ENCODE measurements around the gene METTL22.

Gene METTL22

DNA sequence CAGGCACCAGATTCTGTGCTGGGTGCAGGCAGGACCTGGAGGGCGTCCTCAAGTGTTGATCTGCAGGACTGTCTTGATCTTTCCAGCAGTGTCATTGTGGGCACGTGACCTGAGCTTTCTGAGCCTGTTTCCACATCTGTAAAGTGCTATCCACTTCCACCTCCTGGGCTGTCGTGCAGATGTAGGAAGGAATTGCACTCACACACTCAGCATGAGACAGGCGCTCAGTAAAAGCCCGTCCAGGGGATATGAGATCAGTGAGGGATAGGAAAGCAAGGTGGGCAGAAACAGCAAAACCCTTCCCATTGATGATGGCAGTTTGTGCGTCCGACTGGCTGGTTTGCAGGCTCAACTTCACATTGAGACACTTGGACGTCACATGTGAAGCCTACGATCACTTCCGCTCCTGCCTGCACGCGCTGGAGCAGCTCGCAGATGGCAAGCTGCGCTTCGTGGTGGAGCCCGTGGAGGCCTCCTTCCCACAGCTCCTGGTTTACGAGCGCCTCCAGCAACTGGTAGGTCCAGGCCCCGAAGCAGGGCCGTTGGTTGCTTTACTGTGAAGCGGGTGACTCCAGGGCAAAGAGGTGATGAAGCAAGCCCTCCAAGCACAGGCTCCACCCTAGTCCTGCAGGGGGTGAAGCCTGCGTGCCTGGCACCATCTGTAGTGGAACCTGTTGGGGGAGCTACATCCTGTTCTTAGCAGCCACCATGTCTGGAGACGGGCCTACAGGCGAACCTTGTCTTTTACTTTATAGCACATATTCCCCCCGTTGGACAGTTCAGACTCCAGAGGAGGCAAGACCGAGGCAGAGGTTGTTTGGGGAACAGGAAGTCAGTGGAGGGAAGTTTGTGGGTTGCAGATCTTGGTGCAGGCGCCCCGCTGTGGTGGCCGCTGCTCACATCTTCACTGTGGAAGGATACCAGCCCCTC is 23.0 kb downstream of the METTL22 start:
- TF ChIP-seq GABPA (IDR thresholded peaks at IDR 0.05; ENCODE audit: low read depth), result peak; percentile 51; the same call in 1 of the 2 replicates
- TF ChIP-seq, protein P1, sequence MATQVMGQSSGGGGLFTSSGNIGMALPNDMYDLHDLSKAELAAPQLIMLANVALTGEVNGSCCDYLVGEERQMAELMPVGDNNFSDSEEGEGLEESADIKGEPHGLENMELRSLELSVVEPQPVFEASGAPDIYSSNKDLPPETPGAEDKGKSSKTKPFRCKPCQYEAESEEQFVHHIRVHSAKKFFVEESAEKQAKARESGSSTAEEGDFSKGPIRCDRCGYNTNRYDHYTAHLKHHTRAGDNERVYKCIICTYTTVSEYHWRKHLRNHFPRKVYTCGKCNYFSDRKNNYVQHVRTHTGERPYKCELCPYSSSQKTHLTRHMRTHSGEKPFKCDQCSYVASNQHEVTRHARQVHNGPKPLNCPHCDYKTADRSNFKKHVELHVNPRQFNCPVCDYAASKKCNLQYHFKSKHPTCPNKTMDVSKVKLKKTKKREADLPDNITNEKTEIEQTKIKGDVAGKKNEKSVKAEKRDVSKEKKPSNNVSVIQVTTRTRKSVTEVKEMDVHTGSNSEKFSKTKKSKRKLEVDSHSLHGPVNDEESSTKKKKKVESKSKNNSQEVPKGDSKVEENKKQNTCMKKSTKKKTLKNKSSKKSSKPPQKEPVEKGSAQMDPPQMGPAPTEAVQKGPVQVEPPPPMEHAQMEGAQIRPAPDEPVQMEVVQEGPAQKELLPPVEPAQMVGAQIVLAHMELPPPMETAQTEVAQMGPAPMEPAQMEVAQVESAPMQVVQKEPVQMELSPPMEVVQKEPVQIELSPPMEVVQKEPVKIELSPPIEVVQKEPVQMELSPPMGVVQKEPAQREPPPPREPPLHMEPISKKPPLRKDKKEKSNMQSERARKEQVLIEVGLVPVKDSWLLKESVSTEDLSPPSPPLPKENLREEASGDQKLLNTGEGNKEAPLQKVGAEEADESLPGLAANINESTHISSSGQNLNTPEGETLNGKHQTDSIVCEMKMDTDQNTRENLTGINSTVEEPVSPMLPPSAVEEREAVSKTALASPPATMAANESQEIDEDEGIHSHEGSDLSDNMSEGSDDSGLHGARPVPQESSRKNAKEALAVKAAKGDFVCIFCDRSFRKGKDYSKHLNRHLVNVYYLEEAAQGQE (IDR thresholded peaks at IDR 0.05; ENCODE audit: insufficient replicate concordance, low read depth), result peak; percentile 43
- TF ChIP-seq, protein P2, sequence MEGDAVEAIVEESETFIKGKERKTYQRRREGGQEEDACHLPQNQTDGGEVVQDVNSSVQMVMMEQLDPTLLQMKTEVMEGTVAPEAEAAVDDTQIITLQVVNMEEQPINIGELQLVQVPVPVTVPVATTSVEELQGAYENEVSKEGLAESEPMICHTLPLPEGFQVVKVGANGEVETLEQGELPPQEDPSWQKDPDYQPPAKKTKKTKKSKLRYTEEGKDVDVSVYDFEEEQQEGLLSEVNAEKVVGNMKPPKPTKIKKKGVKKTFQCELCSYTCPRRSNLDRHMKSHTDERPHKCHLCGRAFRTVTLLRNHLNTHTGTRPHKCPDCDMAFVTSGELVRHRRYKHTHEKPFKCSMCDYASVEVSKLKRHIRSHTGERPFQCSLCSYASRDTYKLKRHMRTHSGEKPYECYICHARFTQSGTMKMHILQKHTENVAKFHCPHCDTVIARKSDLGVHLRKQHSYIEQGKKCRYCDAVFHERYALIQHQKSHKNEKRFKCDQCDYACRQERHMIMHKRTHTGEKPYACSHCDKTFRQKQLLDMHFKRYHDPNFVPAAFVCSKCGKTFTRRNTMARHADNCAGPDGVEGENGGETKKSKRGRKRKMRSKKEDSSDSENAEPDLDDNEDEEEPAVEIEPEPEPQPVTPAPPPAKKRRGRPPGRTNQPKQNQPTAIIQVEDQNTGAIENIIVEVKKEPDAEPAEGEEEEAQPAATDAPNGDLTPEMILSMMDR (IDR thresholded peaks at IDR 0.05; ENCODE audit: insufficient read depth, low read length), result peak; percentile 39
- TF ChIP-seq POLR2AphosphoS5 (IDR thresholded peaks at IDR 0.05; ENCODE audit: low read depth), result peak; percentile 76
- peak; percentile 87; the same call in 1 of the 2 replicates for TF ChIP-seq SPI1 (IDR thresholded peaks at IDR 0.05; ENCODE audit: borderline replicate concordance, low read depth)
- Histone ChIP-seq H3K27me3 (ENCODE audit: insufficient read depth, poor library complexity, severe bottlenecking) (no peaks in the 10 kb centered on the region), H3K27ac (replicated peaks) (peak overlapping the region; percentile 87), H3K4me3 (replicated peaks; ENCODE audit: insufficient read depth, low read length) (no peak overlapping the region)
- peak; percentile 67 to 91 for DNase-seq (ENCODE audit: low read depth in 1 of 2, low spot score in 1 of 2)

DNA sequence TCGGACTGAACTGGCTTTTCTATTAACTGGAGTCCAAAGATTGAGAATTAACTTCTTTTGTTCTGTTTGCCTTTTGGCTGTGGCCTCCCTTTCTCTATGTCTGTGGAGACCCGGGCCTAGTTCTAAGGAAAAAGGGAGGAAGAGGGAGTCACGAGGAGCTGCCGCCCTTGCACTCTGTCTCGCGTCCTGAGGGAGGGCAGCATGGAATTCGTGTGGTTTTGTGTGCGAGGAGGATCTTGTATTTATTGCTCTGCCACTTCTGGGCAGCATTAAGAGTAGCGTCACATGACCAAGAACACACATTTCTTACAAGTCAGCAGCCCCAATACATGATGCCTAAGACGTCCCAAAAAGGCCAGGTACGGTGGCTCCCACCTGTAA is 23.6 kb downstream of the METTL22 start:
- TF ChIP-seq, protein P2 (IDR thresholded peaks at IDR 0.05; ENCODE audit: insufficient read depth, low read length), result no peak
- TF ChIP-seq GABPA (IDR thresholded peaks at IDR 0.05; ENCODE audit: low read depth) (no peak), SPI1 (IDR thresholded peaks at IDR 0.05; ENCODE audit: borderline replicate concordance, low read depth) (no peak), POLR2AphosphoS5 (IDR thresholded peaks at IDR 0.05; ENCODE audit: low read depth) (no peak)
- TF ChIP-seq, protein P1 (IDR thresholded peaks at IDR 0.05; ENCODE audit: insufficient replicate concordance, low read depth), result no peak
- DNase-seq (ENCODE audit: low read depth in 1 of 2, low spot score in 1 of 2), result no peak
- Histone ChIP-seq H3K27me3 (ENCODE audit: insufficient read depth, poor library complexity, severe bottlenecking) (no peaks in the 10 kb centered on the region), H3K4me3 (replicated peaks; ENCODE audit: insufficient read depth, low read length) (no peak overlapping the region), H3K27ac (replicated peaks) (peak overlapping the region; percentile 87)

DNA sequence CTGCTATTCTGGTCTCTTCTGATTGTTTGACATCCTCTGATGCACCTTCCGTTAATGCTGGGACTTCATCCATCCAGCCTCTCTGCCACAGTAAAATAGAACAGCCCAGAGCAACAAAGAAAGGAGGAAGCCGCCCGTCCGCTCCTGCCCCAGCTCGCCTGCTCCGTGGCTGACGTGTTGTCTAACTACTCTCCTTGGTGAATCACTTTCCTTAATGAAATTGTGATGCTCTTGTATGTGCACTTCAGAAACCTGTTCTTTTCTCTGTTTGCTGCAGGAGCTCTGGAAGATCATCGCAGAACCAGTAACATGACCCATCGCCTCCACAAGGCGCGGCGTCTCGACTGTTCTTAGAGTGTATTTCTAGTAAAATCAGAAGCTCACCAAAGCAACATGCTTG is 24.3 kb downstream of the METTL22 start:
- Histone ChIP-seq H3K27ac (replicated peaks) (peak overlapping the region; percentile 87), H3K4me3 (replicated peaks; ENCODE audit: insufficient read depth, low read length) (no peak overlapping the region), H3K27me3 (ENCODE audit: insufficient read depth, poor library complexity, severe bottlenecking) (no peaks in the 10 kb centered on the region)
- TF ChIP-seq SPI1 (IDR thresholded peaks at IDR 0.05; ENCODE audit: borderline replicate concordance, low read depth), result no peak
- TF ChIP-seq, protein P1 (IDR thresholded peaks at IDR 0.05; ENCODE audit: insufficient replicate concordance, low read depth), result no peak
- TF ChIP-seq, protein P2 (IDR thresholded peaks at IDR 0.05; ENCODE audit: insufficient read depth, low read length), result no peak
- no peak for TF ChIP-seq GABPA (IDR thresholded peaks at IDR 0.05; ENCODE audit: low read depth)
- no peak for TF ChIP-seq POLR2AphosphoS5 (IDR thresholded peaks at IDR 0.05; ENCODE audit: low read depth)
- no peak for DNase-seq (ENCODE audit: low read depth in 1 of 2, low spot score in 1 of 2)
